Kidney (tissue), 22 donors: Measurements from ENCODE around the gene A2M. TPM values are rescaled to one million over a fixed set of nuclear protein-coding genes. Genes with fewer than 3 reads are reported as not detected.

ENCODE experiments used
- DNase-seq, 5 donors: peaks; one replicate each; pipeline ENCODE4 v3.0.0-alpha.2; 2013 to 2020
- FAIRE-seq: peaks from 2 replicates; lab custom pipeline; 2012; peaks lifted over from hg19 to GRCh38; lab: Jason Lieb, UNC
- H3K27ac ChIP-seq, 2 donors: one replicate each; pipeline ENCODE4 v1.7.0; 2013; ENCODE audit warnings: low read depth in 2 of 2, low read length in 2 of 2, inconsistent platforms in 1 of 2
- H3K27me3 ChIP-seq: one replicate; pipeline ENCODE4 v1.7.1; 2013; ENCODE audit warnings: low read length, inconsistent platforms; ENCODE audit not compliant: control insufficient read depth, insufficient read depth
- H3K36me3 ChIP-seq, 3 donors: one replicate each; pipeline versions ENCODE4 v1.7.0 to v1.7.1; 2013; ENCODE audit warnings: low read length in 3 of 3, control low read depth in 1 of 3, inconsistent platforms in 1 of 3; ENCODE audit not compliant: insufficient read depth in 3 of 3, control insufficient read depth in 2 of 3
- H3K4me1 ChIP-seq, 3 donors: one replicate each; pipeline versions ENCODE4 v1.7.0 to v1.7.1; 2013; ENCODE audit warnings: low read length in 3 of 3, inconsistent platforms in 1 of 3, low read depth in 1 of 3; ENCODE audit not compliant: control insufficient read depth in 2 of 3, insufficient read depth in 2 of 3
- H3K4me3 ChIP-seq, 3 donors: one replicate each; pipeline versions ENCODE4 v1.7.0 to v1.8.1; 2013; ENCODE audit warnings: low read length in 3 of 3, control low read depth in 1 of 3, inconsistent platforms in 1 of 3
- H3K9ac ChIP-seq, 3 donors: one replicate each; pipeline versions ENCODE4 v1.7.0 to v1.7.1; 2013; ENCODE audit warnings: low read length in 3 of 3, control low read depth in 1 of 3, inconsistent platforms in 1 of 3
- H3K9me3 ChIP-seq, 3 donors: one replicate each; pipeline versions ENCODE4 v1.7.0 to v1.7.1; 2013; ENCODE audit warnings: low read length in 3 of 3, control low read depth in 1 of 3, inconsistent platforms in 1 of 3; ENCODE audit not compliant: control insufficient read depth in 2 of 3, insufficient read depth in 1 of 3
- CTCF ChIP-seq: IDR thresholded peaks from 3 replicates; pipeline ENCODE4 v1.5.1; 2012; ENCODE audit warnings: mild to moderate bottlenecking, moderate library complexity, borderline replicate concordance; ENCODE audit not compliant: insufficient read depth; ENCODE audit errors: extremely low read depth
- intact Hi-C: fragments of 100-400 bp; cut with DNase I; formaldehyde crosslinking; loops from one replicate; pipeline ENCODE4 v1.11.1; 2022
- long read RNA-seq, 10 donors: library from polyadenylated mRNA in 1 of 10; unstranded in 1 of 10; transcript quantifications; one replicate each; pipeline ENCODE4 v2.0.0 and lab custom pipeline, GENCODE V29; 2021 to 2026
- polyA plus RNA-seq: library from polyadenylated mRNA; stranded (reverse); fragments of 350-450 nt; fragmentation: Illumina TruSeq; extraction: RNeasy Lipid Tissue Mini Kit (QIAGEN cat#74804); gene quantifications from one replicate; pipeline ENCODE4 v1.2.3, GENCODE V29; 2014; ENCODE audit warnings: low read depth, low replicate concordance; ENCODE audit not compliant: insufficient read depth
- total RNA-seq: library from RNA; stranded (reverse); fragmentation: NEBNext Ultra II Directional; extraction: Animal tissue kit (Norgen Biotek cat#: 25700); gene quantifications from one replicate; pipeline ENCODE4 v1.2.1, GENCODE V29; 2021
- donor health status: control.
- donor health status: control.
- donor health status: control.
- donor health status: control.
- donor health status: control.
- donor health status: DM: yes; HTN: yes; CAD: no.
- donor health status: Normal renal cell carcinoma (clear cell type).

Gene A2M
- total RNA-seq (971 TPM), polyA plus RNA-seq (745 TPM)
- long read RNA-seq, donor 1, full-length matches to known transcripts = 8 of 18 reads
- long read RNA-seq, donor 1, partial matches to known transcripts = 10 of 18 reads
- long read RNA-seq, donor 1, other reads (novel, unspliced or antisense) = 0 of 18 reads
- long read RNA-seq, donor 2, full-length matches to known transcripts = 16 of 37 reads
- long read RNA-seq, donor 2, partial matches to known transcripts = 21 of 37 reads
- long read RNA-seq, donor 2, other reads (novel, unspliced or antisense) = 0 of 37 reads
- long read RNA-seq, donor 3, full-length matches to known transcripts = 19 of 28 reads
- long read RNA-seq, donor 3, partial matches to known transcripts = 9 of 28 reads
- long read RNA-seq, donor 3, other reads (novel, unspliced or antisense) = 0 of 28 reads
- long read RNA-seq, donor 4, full-length matches to known transcripts = 12 of 12 reads
- long read RNA-seq, donor 4, partial matches to known transcripts = 0 of 12 reads
- long read RNA-seq, donor 4, other reads (novel, unspliced or antisense) = 0 of 12 reads
- long read RNA-seq, donor 5, full-length matches to known transcripts = 1 of 1 reads
- long read RNA-seq, donor 5, partial matches to known transcripts = 0 of 1 reads
- long read RNA-seq, donor 5, other reads (novel, unspliced or antisense) = 0 of 1 reads
- long read RNA-seq, donor 6, full-length matches to known transcripts = 10 of 37 reads
- long read RNA-seq, donor 6, partial matches to known transcripts = 27 of 37 reads
- long read RNA-seq, donor 6, other reads (novel, unspliced or antisense) = 0 of 37 reads
- long read RNA-seq, donor 7, full-length matches to known transcripts = 396 of 633 reads
- long read RNA-seq, donor 7, partial matches to known transcripts = 207 of 633 reads
- long read RNA-seq, donor 7, other reads (novel, unspliced or antisense) = 30 of 633 reads
- long read RNA-seq, donor 8, full-length matches to known transcripts = 18 of 32 reads
- long read RNA-seq, donor 8, partial matches to known transcripts = 14 of 32 reads
- long read RNA-seq, donor 8, other reads (novel, unspliced or antisense) = 0 of 32 reads
- long read RNA-seq, donor 9, full-length matches to known transcripts = 1 of 17 reads
- long read RNA-seq, donor 9, partial matches to known transcripts = 16 of 17 reads
- long read RNA-seq, donor 9, other reads (novel, unspliced or antisense) = 0 of 17 reads
- long read RNA-seq, donor 10, full-length matches to known transcripts = 10 of 36 reads
- long read RNA-seq, donor 10, partial matches to known transcripts = 26 of 36 reads
- long read RNA-seq, donor 10, other reads (novel, unspliced or antisense) = 0 of 36 reads

GRCh38 chr12:9115731-9116559 is at the start of gene A2M:
Gene A2M (minus strand): TSS chr12:9115919. CDS start chr12:9115849, 70 bp downstream.
- H3K4me3 ChIP-seq = peak within 1 kb of the TSS; percentile 47 to 75 (median 63)
- H3K27ac ChIP-seq = peak within 1 kb of the TSS; percentile 26 to 87
- intact Hi-C loops = no loop called here
- H3K9me3 ChIP-seq = no peaks in the 10 kb centered on the region
- TF ChIP-seq CTCF = no peak
- DNase-seq (peak in 3 of 5 donors; percentile 17 to 81 (median 67)), FAIRE-seq (no peak)
- H3K9ac ChIP-seq = peak within 1 kb of the TSS; percentile 20 to 42 (median 22)
- peaks cover 0 to 6% (median 4%) of the 10 kb centered on the region in 3 donors for H3K4me1 ChIP-seq
- H3K27me3 ChIP-seq = no peaks in the 10 kb centered on the region
- H3K36me3 ChIP-seq = no peaks in the 10 kb centered on the region

DNA sequence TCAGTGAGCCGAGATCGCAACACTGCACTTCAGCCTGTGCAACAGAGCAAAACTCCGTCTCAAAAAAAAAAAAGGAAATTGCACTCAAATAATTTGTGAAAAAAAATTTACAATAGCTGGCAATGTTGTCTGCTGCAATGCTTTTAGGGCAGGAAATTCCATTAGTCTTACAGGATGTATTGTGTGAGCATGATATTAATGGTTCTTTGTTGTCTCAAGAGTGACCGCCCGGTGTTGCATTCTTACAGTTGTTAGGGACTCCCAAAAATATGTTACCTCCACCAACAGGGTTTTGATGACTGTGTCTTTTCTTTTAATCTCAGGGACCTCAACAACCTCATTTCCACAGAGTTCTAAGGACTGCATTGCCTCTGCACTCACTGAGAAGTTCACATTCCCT is 47.7 kb upstream of the A2M start:
- Histone ChIP-seq H3K4me3 (no peak overlapping the region), H3K27me3 (no peaks in the 10 kb centered on the region), H3K9me3 (no peaks in the 10 kb centered on the region), H3K9ac (no peak overlapping the region), H3K27ac (no peak overlapping the region), H3K36me3 (no peaks in the 10 kb centered on the region), H3K4me1 (no peaks in the 10 kb centered on the region)
- peak in 3 of 5 donors; percentile 13 to 40 (median 17) for DNase-seq
- intact Hi-C loops = no loop called here
- TF ChIP-seq CTCF = no peak
- no peak for FAIRE-seq

DNA sequence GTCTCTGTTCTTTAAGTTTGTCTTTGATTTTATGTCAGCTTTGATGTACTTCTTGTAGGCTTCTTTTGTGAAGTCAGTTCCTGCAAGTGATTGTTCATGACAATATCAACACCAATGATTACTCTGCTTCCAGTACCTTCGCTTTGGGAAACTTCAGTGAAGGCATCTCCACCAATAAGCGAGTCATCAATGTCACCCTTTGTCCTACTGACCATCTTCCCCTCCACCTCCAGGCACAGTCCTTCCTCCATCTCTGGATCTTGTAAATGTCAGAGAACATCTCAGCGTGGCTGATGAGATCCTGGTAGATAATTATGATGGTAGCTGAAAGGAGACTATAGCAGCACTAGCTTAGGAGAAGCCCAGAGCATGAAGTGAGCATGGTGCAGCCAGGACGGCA is 40.4 kb upstream of the A2M start:
- Histone ChIP-seq H3K27me3 (no peaks in the 10 kb centered on the region), H3K4me3 (no peak overlapping the region), H3K27ac (no peak overlapping the region), H3K4me1 (no peaks in the 10 kb centered on the region), H3K9me3 (no peaks in the 10 kb centered on the region), H3K9ac (no peak overlapping the region), H3K36me3 (no peaks in the 10 kb centered on the region)
- FAIRE-seq (no peak), DNase-seq (no peak)
- intact Hi-C loops = no loop called here
- TF ChIP-seq CTCF = no peak
